Measurements from ENCODE around the gene B3GALT6.

Gene B3GALT6

DNA sequence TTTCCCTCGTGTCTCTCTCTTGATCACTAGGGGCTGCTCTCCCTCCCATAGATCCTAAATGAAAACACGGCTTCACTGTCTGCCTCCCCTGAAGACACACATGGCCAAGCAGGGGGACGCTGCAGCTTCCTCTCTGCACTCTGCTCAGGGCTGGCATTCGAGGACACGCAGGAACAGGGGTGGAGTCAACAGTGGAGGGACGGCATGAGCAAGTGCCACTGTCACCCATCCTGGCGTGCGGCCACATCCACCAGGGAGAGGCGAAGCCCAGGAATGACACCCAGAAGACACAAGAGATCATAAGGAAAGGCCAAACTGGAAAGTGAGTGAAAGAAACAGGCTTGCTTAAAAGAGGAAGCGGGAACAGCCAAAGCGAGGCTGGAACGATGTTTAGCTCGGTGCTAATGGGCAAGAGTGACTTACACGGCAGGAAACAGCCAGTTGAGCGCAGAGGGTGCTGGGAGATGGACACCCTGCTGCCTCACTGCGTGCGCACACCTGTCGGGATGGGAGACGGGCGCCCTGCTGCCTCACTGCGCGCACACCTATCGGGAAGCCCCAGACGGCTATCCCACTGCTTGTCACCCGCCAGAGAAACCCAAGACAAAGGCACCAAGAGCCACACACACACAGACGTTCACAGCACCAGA is 28.0 kb downstream of the B3GALT6 start:
- TF ChIP-seq CTCF (IDR thresholded peaks at IDR 0.05): no peak

DNA sequence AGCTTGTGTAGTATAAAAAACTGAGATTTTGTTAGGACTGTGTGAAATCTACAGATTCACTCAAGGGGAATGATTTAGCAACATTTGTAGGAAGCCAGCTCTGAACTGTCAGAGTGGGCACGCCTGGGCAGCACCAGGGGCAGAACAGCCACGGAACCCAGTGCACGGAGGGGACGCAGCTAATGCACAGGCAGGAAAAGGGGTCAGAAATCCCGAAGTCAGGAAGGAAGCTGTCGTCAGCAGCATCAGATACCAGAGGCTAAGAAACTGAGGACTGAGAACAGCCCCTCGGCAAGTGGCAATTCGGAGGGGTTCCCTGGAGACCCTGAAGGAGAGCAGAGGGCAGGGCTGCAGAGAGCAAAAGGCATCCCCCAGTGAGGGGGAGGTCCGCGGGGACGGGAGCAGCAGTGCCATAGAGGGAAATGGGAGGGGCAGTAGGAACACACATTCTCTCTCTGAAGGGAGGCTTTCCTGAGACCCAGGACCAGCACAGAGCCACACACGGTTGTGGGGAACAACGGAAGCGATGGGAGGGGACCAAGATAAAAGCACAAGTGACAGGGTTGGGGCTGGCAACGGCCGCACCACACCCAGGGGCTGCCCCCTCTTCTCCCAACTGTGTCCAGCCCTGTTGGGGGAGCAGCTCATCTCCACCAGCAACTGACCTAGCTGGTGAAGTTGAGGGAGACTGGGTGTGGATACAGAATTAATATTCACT is 29.0 kb downstream of the B3GALT6 start:
- no peak for TF ChIP-seq CTCF (IDR thresholded peaks at IDR 0.05)

- no peak for TF ChIP-seq CTCF (IDR thresholded peaks at IDR 0.05)
These were observed 30.0 kb downstream of the B3GALT6 start for GRCh38 chr1:1262071-1262470.

DNA sequence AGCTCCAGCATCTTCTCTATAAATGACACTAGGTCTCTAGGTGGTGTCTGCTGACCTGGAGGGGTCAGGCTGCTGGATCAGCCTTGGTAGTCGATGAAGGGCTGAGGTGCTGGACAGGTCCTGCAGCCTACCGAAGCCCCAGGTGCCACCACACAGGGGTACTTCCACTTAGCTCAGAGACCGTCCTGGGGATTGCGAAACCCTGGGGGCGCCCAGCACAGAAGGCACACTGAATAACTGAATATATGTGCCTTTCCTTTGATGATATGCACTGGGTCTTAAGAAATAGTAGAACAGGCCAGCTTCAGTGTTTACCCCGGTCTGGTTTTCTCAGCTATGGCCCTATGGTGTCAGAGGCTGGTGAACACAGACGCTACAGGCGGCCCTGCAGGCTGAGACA is 30.7 kb downstream of the B3GALT6 start:
- no peak for TF ChIP-seq CTCF (IDR thresholded peaks at IDR 0.05)

DNA sequence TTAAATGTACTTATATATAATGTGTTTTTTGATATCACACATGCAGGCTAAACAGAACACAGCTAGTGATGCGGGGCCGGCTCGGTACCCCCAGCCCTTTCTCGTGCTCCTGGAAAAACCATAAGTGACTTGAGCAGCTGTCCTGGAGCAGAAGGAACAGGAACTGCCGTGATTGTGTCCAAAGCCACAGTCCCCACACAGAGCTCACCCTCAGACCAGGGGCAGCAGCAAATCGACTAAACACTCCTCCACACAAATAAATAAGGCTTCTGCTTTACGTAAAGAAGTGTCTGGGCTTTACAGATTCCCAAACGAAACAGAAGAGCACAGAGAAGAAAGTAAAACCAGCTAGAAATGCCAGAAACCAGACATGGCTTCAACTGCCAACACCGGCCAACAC is 32.0 kb downstream of the B3GALT6 start:
- TF ChIP-seq CTCF (IDR thresholded peaks at IDR 0.05): no peak

- no peak for TF ChIP-seq CTCF (IDR thresholded peaks at IDR 0.05)
These were observed 32.8 kb downstream of the B3GALT6 start for GRCh38 chr1:1264868-1265272.

DNA sequence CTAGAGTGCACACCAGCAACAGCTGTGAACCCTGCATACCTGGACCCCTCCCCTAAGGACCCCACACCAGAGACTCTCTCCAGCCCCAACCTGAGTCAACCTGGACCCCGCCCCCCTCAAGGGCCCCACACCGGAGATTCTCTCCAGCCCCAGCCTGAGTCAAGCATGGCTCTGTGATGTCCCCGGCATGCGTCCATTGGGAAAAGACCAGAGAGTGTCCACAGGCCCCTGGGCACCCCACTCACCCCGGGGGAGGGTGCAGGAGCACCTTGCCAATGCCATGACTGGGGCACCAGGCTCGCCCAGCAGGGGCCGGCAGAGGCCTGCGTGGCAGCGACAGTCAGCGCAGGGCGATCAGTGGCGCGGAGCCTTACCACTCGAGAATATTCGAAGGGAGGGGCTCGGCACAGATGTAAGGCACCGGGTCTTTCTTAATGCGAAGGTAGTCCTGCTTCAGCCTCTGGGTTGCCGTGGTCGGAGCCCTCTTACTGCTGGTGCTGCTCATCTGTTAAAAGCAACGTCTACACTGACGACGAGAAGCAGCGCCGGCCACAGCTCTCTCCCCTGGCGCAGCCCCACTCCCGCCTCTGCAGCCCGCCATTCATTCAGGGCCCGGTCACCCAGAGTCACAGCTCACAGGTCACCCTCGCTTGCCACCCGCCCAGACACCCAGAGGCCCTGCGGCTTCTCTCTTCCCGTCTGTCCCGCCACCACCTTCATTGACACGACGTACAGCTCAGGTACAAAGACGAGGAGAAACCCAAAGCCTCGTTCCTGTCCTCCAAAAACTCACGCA is 35.6 kb downstream of the B3GALT6 start:
- TF ChIP-seq CTCF (IDR thresholded peaks at IDR 0.05): no peak

Measured in LNCAP (cell line).